ENCODE results near the gene DDX41. TPM values are rescaled to one million over a fixed set of nuclear protein-coding genes. Genes with fewer than 3 reads are reported as not detected.

Gene DDX41
- total RNA-seq, 2 donors from 2014 or later, result 84.3 to 134 TPM

GRCh38 chr5:177471610-177472356, 45.0 kb downstream of the DDX41 start:
- H3K9ac ChIP-seq (ENCODE audit: low read depth in 2 of 2, low read length in 2 of 2), result peak overlapping the region in 1 of 2 donors; percentile 40
- no peaks in the 10 kb centered on the region for H3K9me3 ChIP-seq
- peaks cover 3% of the 10 kb centered on the region for H3K27me3 ChIP-seq
- no peak overlapping the region for H3K27ac ChIP-seq
- peaks cover 9% of the 10 kb centered on the region for H3K4me1 ChIP-seq
- H3K36me3 ChIP-seq, result no peaks in the 10 kb centered on the region
- peak overlapping the region; percentile 55 for H3K4me3 ChIP-seq
- TF ChIP-seq, protein P1, sequence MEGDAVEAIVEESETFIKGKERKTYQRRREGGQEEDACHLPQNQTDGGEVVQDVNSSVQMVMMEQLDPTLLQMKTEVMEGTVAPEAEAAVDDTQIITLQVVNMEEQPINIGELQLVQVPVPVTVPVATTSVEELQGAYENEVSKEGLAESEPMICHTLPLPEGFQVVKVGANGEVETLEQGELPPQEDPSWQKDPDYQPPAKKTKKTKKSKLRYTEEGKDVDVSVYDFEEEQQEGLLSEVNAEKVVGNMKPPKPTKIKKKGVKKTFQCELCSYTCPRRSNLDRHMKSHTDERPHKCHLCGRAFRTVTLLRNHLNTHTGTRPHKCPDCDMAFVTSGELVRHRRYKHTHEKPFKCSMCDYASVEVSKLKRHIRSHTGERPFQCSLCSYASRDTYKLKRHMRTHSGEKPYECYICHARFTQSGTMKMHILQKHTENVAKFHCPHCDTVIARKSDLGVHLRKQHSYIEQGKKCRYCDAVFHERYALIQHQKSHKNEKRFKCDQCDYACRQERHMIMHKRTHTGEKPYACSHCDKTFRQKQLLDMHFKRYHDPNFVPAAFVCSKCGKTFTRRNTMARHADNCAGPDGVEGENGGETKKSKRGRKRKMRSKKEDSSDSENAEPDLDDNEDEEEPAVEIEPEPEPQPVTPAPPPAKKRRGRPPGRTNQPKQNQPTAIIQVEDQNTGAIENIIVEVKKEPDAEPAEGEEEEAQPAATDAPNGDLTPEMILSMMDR (IDR thresholded peaks at IDR 0.05), result no peak
- no peak for DNase-seq
- intact Hi-C loops (cut with DNase I), result no loop called here

DNA sequence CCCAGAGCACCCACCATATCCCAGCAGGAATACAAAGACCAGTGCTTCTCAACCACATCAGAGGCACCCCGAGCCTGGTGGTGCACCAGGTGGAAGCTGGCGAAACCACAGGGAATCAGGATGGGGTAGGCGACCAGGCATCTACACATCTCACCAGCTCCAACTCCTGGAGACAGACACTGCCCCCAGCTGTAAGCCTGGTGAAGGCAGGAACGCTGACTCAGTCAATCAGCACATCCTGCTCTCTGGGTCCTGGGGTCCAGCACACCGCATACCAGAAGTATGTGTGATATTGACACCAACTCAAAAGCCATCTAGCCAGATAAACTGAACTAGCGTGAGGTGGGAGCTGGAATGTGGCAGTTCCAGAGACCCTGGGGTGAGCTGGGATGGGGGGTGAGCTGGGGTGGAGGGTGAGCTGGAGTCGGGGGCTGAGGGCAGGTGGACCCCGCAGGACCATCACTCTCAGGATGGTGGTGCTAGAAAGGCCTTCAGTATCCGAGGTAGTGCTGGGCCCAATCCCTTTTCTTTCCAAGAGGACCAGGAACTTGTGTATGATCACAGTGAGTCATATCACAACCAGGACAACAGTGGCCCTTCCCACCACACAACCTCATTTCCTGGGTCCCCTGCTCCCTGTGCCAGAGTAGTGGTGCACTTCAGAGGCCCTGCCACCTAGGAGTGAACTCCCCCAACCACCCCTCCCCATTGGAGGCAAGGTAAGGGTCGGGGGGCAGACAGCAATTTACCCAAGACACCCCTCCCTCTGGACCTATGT, 45.8 kb downstream of the DDX41 start:
- peaks cover 9% of the 10 kb centered on the region for H3K4me1 ChIP-seq
- intact Hi-C loops (cut with DNase I), result no loop called here
- no peaks in the 10 kb centered on the region for H3K9me3 ChIP-seq
- DNase-seq, result no peak
- TF ChIP-seq, protein P1 (IDR thresholded peaks at IDR 0.05), result no peak
- peaks cover 3% of the 10 kb centered on the region for H3K27me3 ChIP-seq
- H3K27ac ChIP-seq, result no peak overlapping the region
- no peaks in the 10 kb centered on the region for H3K36me3 ChIP-seq
- no peak overlapping the region for H3K4me3 ChIP-seq
- no peak overlapping the region for H3K9ac ChIP-seq (ENCODE audit: low read depth in 2 of 2, low read length in 2 of 2)

GRCh38 chr5:177469750-177470525, 46.8 kb downstream of the DDX41 start:
- H3K36me3 ChIP-seq, result no peaks in the 10 kb centered on the region
- peaks cover 9% of the 10 kb centered on the region for H3K4me1 ChIP-seq
- H3K9me3 ChIP-seq, result no peaks in the 10 kb centered on the region
- H3K27ac ChIP-seq, result no peak overlapping the region
- H3K27me3 ChIP-seq, result peaks cover 3% of the 10 kb centered on the region
- H3K9ac ChIP-seq (ENCODE audit: low read depth in 2 of 2, low read length in 2 of 2), result no peak overlapping the region
- no peak for DNase-seq
- no peak overlapping the region for H3K4me3 ChIP-seq
- intact Hi-C loops (cut with DNase I), result no loop called here
- TF ChIP-seq, protein P1 (IDR thresholded peaks at IDR 0.05), result no peak

- peaks cover 3% of the 10 kb centered on the region for H3K27me3 ChIP-seq
- no peak overlapping the region for H3K9ac ChIP-seq (ENCODE audit: low read depth in 2 of 2, low read length in 2 of 2)
- H3K27ac ChIP-seq, result no peak overlapping the region
- H3K9me3 ChIP-seq, result no peaks in the 10 kb centered on the region
- H3K4me1 ChIP-seq, result peaks cover 9% of the 10 kb centered on the region
- no peaks in the 10 kb centered on the region for H3K36me3 ChIP-seq
- H3K4me3 ChIP-seq, result no peak overlapping the region
- TF ChIP-seq, protein P1 (IDR thresholded peaks at IDR 0.05), result no peak
- no peak for DNase-seq
- intact Hi-C loops (cut with DNase I), result no loop called here
These were observed 47.8 kb downstream of the DDX41 start for GRCh38 chr5:177468685-177469628.

All from colonic mucosa (tissue), 4 donors.